ENCODE data around the gene NCF2. TPM values are rescaled to one million over a fixed set of nuclear protein-coding genes. Genes with fewer than 3 reads are reported as not detected.
A peak's percentile ranks its signal among the peaks of the same experiment; 100 is the strongest.
"Not testable (repeated sequence)": the region's sequence is repeated elsewhere in the genome, so short reads cannot be mapped to it uniquely, and the experiment has no call there.

Gene NCF2
- total RNA-seq, 4 donors from 2014 or later, result 5.2 to 26.0 (median 9.5) TPM

DNA sequence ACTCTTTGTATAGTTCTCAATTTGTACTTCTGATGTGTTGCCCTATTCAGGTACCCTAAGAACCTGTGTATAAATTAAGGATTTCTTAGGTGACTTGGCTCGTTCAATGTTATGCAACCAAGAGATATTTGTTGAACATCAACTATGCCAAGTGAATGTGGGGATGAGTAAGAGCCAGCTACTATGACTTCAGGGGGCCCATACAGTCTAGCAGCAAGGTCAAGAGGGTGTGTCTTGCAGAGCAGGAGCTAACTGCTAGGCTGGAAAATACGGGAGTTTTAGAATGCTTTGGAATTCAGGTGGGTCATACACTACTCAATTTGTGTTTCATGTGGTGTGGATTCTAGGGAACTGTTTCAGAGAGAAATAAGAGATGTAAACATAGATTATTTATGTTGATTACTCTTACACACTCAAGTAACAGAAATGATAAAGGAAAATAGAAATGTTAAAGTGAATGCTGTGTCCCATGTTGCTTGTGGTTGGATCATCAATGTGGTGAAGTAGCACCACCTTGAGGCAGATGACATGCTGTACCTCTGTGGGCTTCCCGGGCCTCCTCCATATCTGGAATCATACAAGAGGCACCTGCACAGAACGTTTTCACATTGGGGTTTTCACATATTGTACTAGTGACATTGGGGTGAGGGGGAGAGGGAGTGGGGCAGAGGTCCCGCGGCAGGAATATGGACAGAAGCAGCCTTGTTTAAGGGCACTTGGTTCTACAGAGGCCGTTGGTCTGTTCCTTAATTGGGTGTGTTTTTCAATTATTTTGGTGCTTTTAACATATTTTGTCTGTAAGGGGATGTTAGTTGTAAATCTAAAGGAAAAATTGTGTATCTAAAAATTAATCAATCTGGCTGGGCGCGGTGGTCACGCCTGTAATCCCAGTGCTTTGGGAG is 32.9 kb upstream of the NCF2 start:
- Histone ChIP-seq H3K27me3 (no peaks in the 10 kb centered on the region), H3K9me3 (no peaks in the 10 kb centered on the region), H3K4me3 (no peak overlapping the region), H3K27ac (replicated peaks in 1 of 4) (peak overlapping the region in 3 of 4 donors; percentile 5 to 50 (median 44)), H3K4me1 (peaks cover 22 to 51% (median 39%) of the 10 kb centered on the region in 4 donors), H3K36me3 (peaks cover under 1 to 40% (median 25%) of the 10 kb centered on the region in 4 donors)
- DNase-seq (ENCODE audit: extremely low spot score), result no peak
- intact Hi-C loops (cut with DNase I), result no loop called here
- TF ChIP-seq, protein P1, sequence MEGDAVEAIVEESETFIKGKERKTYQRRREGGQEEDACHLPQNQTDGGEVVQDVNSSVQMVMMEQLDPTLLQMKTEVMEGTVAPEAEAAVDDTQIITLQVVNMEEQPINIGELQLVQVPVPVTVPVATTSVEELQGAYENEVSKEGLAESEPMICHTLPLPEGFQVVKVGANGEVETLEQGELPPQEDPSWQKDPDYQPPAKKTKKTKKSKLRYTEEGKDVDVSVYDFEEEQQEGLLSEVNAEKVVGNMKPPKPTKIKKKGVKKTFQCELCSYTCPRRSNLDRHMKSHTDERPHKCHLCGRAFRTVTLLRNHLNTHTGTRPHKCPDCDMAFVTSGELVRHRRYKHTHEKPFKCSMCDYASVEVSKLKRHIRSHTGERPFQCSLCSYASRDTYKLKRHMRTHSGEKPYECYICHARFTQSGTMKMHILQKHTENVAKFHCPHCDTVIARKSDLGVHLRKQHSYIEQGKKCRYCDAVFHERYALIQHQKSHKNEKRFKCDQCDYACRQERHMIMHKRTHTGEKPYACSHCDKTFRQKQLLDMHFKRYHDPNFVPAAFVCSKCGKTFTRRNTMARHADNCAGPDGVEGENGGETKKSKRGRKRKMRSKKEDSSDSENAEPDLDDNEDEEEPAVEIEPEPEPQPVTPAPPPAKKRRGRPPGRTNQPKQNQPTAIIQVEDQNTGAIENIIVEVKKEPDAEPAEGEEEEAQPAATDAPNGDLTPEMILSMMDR (IDR thresholded peaks at IDR 0.05), result peak; percentile 46 to 70 (median 50)
- TF ChIP-seq EP300 (IDR thresholded peaks at IDR 0.05) (no peak), POLR2A (IDR thresholded peaks at IDR 0.05; ENCODE audit: low read depth) (no peak)
- 58% methylated on average over 10 of the region's 10 CpGs for WGBS

DNA sequence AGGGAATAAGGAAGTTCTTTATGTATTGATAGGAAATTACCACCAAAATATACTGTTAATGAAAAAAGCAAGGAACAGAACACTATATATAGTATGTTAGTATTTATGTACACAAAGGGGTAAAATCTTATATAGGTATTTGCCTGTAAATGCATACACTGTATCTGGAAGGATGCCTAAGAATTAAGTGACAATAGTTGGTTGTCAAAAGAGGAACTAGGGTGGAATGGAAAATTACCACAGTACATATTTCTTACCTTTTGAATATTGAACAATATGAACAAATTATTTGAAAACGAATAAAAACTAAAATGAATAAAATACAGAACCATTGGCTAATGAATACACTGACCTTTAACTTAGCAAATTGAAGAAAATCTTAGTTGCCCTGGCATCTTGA is 31.8 kb upstream of the NCF2 start:
- 67% methylated on average over 1 of the region's 1 CpG for WGBS
- intact Hi-C loops (cut with DNase I), result no loop called here
- H3K4me1 ChIP-seq, result peaks cover 19 to 40% (median 31%) of the 10 kb centered on the region in 4 donors

DNA sequence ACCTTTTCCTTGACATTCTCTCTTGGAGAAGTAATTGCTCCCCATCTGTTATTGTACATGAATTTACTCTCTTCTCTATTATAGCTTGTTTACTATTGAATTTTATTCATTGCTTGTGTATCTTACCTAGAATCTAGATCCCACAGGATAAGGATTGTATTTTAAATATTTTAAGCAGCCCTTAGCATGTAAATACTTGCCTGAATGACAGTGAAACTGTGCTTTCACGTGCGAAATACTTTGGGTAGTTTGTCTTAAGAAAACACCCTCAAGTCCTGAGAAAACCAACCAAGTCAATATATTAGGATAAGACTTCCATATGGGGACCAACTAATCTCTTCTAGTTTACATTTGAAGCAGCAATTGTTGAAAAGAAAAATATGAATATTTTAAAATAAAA is 30.1 kb upstream of the NCF2 start:
- WGBS, result 89% methylated on average over 2 of the region's 2 CpGs
- Histone ChIP-seq H3K9me3 (no peaks in the 10 kb centered on the region), H3K36me3 (peaks cover 0 to 21% (median 15%) of the 10 kb centered on the region in 4 donors), H3K4me3 (no peak overlapping the region), H3K27me3 (no peaks in the 10 kb centered on the region), H3K4me1 (peaks cover 4 to 23% (median 14%) of the 10 kb centered on the region in 4 donors), H3K27ac (replicated peaks in 1 of 4) (no peak overlapping the region)
- intact Hi-C loops (cut with DNase I), result no loop called here
- no peak for DNase-seq (ENCODE audit: extremely low spot score)
- TF ChIP-seq POLR2AphosphoS5 (IDR thresholded peaks at IDR 0.05) (no peak), POLR2A (IDR thresholded peaks at IDR 0.05; ENCODE audit: low read depth) (no peak), EP300 (IDR thresholded peaks at IDR 0.05) (no peak)
- TF ChIP-seq, protein P1 (IDR thresholded peaks at IDR 0.05), result no peak

More for the DNA sequence above, 31.8 kb upstream of the NCF2 start:
- peaks cover 0 to 31% (median 21%) of the 10 kb centered on the region in 4 donors for H3K36me3 ChIP-seq
- no peaks in the 10 kb centered on the region for H3K9me3 ChIP-seq
- no peak for DNase-seq (ENCODE audit: extremely low spot score)
- H3K4me3 ChIP-seq, result no peak overlapping the region
- H3K27me3 ChIP-seq, result no peaks in the 10 kb centered on the region
- TF ChIP-seq, protein P1 (IDR thresholded peaks at IDR 0.05), result no peak
- TF ChIP-seq POLR2A (IDR thresholded peaks at IDR 0.05; ENCODE audit: low read depth) (no peak), EP300 (IDR thresholded peaks at IDR 0.05) (no peak), POLR2AphosphoS5 (IDR thresholded peaks at IDR 0.05) (no peak)
- no peak overlapping the region for H3K27ac ChIP-seq (replicated peaks in 1 of 4)

DNA sequence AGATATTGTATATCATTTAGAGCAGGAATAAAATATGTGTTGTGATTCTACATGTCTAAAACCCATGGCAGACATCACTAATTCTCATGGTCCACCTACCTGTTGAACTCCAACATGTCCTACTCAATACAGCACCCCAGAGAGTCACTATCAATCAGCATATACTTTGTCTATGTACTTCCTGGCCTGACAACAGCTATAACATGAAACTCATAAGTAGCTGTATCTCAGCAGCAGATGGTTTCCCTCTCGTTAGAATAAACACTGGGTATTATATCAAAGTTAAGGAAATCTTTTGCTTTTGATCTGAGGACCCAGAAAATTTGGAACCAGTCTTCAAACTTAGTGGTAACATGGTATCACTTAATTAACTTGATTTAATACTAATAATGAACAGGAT is 29.5 kb upstream of the NCF2 start:
- H3K9me3 ChIP-seq, result no peaks in the 10 kb centered on the region
- no peak overlapping the region for H3K4me3 ChIP-seq
- no peaks in the 10 kb centered on the region for H3K27me3 ChIP-seq
- H3K36me3 ChIP-seq, result peaks cover 0 to 15% (median 12%) of the 10 kb centered on the region in 4 donors
- WGBS, result 91% methylated on average over 1 of the region's 1 CpG
- DNase-seq (ENCODE audit: extremely low spot score), result no peak
- no peak overlapping the region for H3K27ac ChIP-seq (replicated peaks in 1 of 4)
- intact Hi-C loops (cut with DNase I), result no loop called here
- TF ChIP-seq POLR2AphosphoS5 (IDR thresholded peaks at IDR 0.05) (no peak), POLR2A (IDR thresholded peaks at IDR 0.05; ENCODE audit: low read depth) (no peak), EP300 (IDR thresholded peaks at IDR 0.05) (no peak)
- TF ChIP-seq, protein P1 (IDR thresholded peaks at IDR 0.05), result no peak
- peaks cover 4 to 18% (median 10%) of the 10 kb centered on the region in 4 donors for H3K4me1 ChIP-seq

DNA sequence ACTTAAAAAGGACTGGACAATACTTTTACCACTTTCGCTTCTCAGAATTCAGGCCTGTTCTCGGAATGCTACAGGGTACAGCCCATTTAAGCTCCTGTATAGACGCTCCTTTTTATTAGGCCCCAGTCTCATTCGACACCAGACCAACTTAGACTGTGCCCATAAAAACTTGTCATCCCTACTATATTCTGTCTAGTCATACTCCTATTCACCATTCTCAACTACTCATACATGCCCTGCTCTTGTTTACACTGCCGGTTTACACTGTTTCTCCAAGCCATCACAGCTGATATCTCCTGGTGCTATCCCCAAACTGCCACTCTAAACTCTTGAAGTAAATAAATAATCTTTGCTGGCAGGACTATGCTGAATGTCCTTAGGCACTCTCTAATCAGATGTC is 27.9 kb upstream of the NCF2 start:
- 93% methylated on average over 5 of the region's 5 CpGs for WGBS
- DNase-seq (ENCODE audit: extremely low spot score); intact Hi-C loops (cut with DNase I); H3K9me3 ChIP-seq; H3K27ac ChIP-seq (replicated peaks in 1 of 4); H3K27me3 ChIP-seq; H3K4me3 ChIP-seq; H3K36me3 ChIP-seq: not testable (repeated sequence)
- H3K4me1 ChIP-seq, result peaks cover 4 to 10% (median 9%) of the 10 kb centered on the region in 4 donors

DNA sequence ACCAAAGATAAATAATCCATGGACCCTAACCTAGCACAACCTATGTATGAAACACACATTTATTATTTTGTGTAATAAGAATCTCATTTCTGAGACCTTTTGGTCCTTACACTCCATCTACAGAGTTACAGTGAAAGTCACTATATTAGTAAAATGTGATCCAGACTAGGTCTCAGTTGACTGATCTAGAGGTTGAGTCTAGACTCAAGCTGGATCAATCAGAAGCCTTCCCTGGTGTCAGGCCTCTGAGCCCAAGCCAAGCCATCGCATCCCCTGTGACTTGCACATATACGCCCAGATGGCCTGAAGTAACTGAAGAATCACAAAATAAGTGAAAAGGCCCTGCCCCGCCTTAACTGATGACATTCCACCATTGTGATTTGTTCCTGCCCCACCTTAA is 22.7 kb upstream of the NCF2 start:
- WGBS, result 98% methylated on average over 3 of the region's 3 CpGs
- not testable (repeated sequence) for DNase-seq (ENCODE audit: extremely low spot score)

More for the DNA sequence above, 22.7 kb upstream of the NCF2 start:
- H3K36me3 ChIP-seq; H3K27ac ChIP-seq (replicated peaks in 1 of 4); H3K9me3 ChIP-seq; H3K27me3 ChIP-seq; H3K4me3 ChIP-seq; intact Hi-C loops (cut with DNase I): not testable (repeated sequence)
- H3K4me1 ChIP-seq, result peaks cover 22 to 29% (median 25%) of the 10 kb centered on the region in 4 donors

Measured in esophagus muscularis mucosa (tissue), 4 donors.